Lower leg skin (tissue), 3 donors: ENCODE results near the gene ANTXR1.

Experiments used
- POLR2A ChIP-seq, 2 donors: fragments of 450-650 bp; IDR thresholded peaks; one replicate each; pipeline ENCODE4 v1.6.1; 2016 to 2017; ENCODE audit warnings: antibody characterized with exemption in 2 of 2, mild to moderate bottlenecking in 1 of 2, moderate library complexity in 1 of 2
- TF ChIP-seq, protein P1 (sequence below), 3 donors: fragments of 450-650 bp; IDR thresholded peaks; one replicate each; pipeline ENCODE4 v1.5.1; 2016; ENCODE audit warnings: antibody characterized with exemption in 3 of 3, mild to moderate bottlenecking in 3 of 3, moderate library complexity in 2 of 3

GRCh38 chr2:69173706-69174105, 160.7 kb downstream of the ANTXR1 start:
- TF ChIP-seq, protein P1, sequence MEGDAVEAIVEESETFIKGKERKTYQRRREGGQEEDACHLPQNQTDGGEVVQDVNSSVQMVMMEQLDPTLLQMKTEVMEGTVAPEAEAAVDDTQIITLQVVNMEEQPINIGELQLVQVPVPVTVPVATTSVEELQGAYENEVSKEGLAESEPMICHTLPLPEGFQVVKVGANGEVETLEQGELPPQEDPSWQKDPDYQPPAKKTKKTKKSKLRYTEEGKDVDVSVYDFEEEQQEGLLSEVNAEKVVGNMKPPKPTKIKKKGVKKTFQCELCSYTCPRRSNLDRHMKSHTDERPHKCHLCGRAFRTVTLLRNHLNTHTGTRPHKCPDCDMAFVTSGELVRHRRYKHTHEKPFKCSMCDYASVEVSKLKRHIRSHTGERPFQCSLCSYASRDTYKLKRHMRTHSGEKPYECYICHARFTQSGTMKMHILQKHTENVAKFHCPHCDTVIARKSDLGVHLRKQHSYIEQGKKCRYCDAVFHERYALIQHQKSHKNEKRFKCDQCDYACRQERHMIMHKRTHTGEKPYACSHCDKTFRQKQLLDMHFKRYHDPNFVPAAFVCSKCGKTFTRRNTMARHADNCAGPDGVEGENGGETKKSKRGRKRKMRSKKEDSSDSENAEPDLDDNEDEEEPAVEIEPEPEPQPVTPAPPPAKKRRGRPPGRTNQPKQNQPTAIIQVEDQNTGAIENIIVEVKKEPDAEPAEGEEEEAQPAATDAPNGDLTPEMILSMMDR (IDR thresholded peaks at IDR 0.05) = no peak
- TF ChIP-seq POLR2A (IDR thresholded peaks at IDR 0.05) = no peak
